HCT116 (cell line): ENCODE data around the gene RALGPS1. TPM values are rescaled to one million over a fixed set of nuclear protein-coding genes. Genes with fewer than 3 reads are reported as not detected.

Experiments used
- ATAC-seq: fragments of 200-7000 bp; cut with Tn5 transposase; 2 replicates; pipeline ENCODE4 v1.9.1; 2020; ENCODE audit warnings: mild to moderate bottlenecking, moderate library complexity
- BruUV-seq: library from RNA; stranded (reverse); fragments of 400-500 nt; replicated peaks from 2 replicates; lab custom pipeline; 2021; lab: Mats Ljungman, UMichigan
- CTCF ChIA-PET: fragments of 300-600 bp; sonication (Branson Sonifier 250); formaldehyde crosslinking; loops from one replicate; lab custom pipeline; 2021; ENCODE audit warnings: antibody characterized with exemption; lab: Charles Lee
- POLR2A ChIA-PET: fragments of 300-600, 350-600 bp; sonication (Branson Sonifier 250); formaldehyde crosslinking; loops from one replicate; lab custom pipeline; 2021; ENCODE audit warnings: antibody characterized with exemption; lab: Charles Lee
- RAD21 ChIA-PET, 2 experiments: fragments of 300-600 bp; sonication (Branson Sonifier 250); formaldehyde crosslinking; loops; one replicate each; lab custom pipeline; 2023; ENCODE audit warnings: low total read pairs in 2 of 2; ENCODE audit not compliant: uncharacterized antibody in 2 of 2, unreplicated experiment in 2 of 2, low non-redundant PET in 1 of 2; lab: Charles Lee
- DNase-seq: peaks from one replicate; pipeline ENCODE4 v3.0.0-alpha.2; 2010; ENCODE audit warnings: low read depth, low spot score
- H2AFZ ChIP-seq: fragments of 200-600 bp; shearing (Covaris generic), sonication (generic); 2 replicates; pipeline ENCODE4 v1.6.1; 2017; ENCODE audit warnings: low read depth, mixed run types, mixed read lengths, antibody characterized with exemption, low read length; ENCODE audit not compliant: poor library complexity, severe bottlenecking
- H3K27ac ChIP-seq: 2 replicates; pipeline ENCODE4 v1.5.1; 2012; ENCODE audit warnings: low read depth, low read length
- H3K27me3 ChIP-seq: fragments of 200-600 bp; sonication (generic); 2 replicates; pipeline ENCODE4 v1.6.1; 2016; ENCODE audit warnings: mixed run types, low read length, mixed read lengths; ENCODE audit not compliant: insufficient read depth
- H3K36me3 ChIP-seq, 2 experiments: fragments of 200-500 bp in 1 of 2; fragments of 200-600 bp in 1 of 2; sonication (Bioruptor generic) in 1 of 2; sonication (generic) in 1 of 2; 2 replicates each; pipeline versions ENCODE4 v1.5.1 to v1.6.1; 2014 to 2016; ENCODE audit warnings: low read length in 2 of 2, inconsistent platforms in 1 of 2, mixed read lengths in 1 of 2, mixed run types in 1 of 2; ENCODE audit not compliant: insufficient read depth in 2 of 2, control insufficient read depth in 1 of 2
- H3K4me1 ChIP-seq, 2 experiments: fragments of 200-600 bp in 1 of 2; sonication (generic) in 1 of 2; 2 replicates each; pipeline versions ENCODE4 v1.5.1 to v1.6.1; 2012 to 2017; ENCODE audit warnings: low read length in 2 of 2, inconsistent platforms in 1 of 2, mild to moderate bottlenecking in 1 of 2, mixed read lengths in 1 of 2, mixed run types in 1 of 2, moderate library complexity in 1 of 2; ENCODE audit not compliant: insufficient read depth in 2 of 2, control insufficient read depth in 1 of 2
- H3K4me2 ChIP-seq: fragments of 200-600 bp; sonication (generic); 2 replicates; pipeline ENCODE4 v1.6.1; 2017; ENCODE audit warnings: mixed run types, low read length, mixed read lengths
- H3K4me3 ChIP-seq, 2 experiments: fragments of 200-600 bp in 1 of 2; sonication (generic) in 1 of 2; replicated peaks in 1 of 2; 2 replicates each; pipeline ENCODE4 v1.5.1; 2011 to 2016; ENCODE audit warnings: low read length in 2 of 2, control low read depth in 1 of 2, low read depth in 1 of 2, mild to moderate bottlenecking in 1 of 2, mixed read lengths in 1 of 2, mixed run types in 1 of 2
- H3K79me2 ChIP-seq: fragments of 200-600 bp; sonication (generic); 2 replicates; pipeline ENCODE4 v1.6.1; 2017; ENCODE audit warnings: mild to moderate bottlenecking, mixed run types, low read length, moderate library complexity, mixed read lengths; ENCODE audit not compliant: insufficient read depth
- H3K9ac ChIP-seq: fragments of 200-600 bp; sonication (generic); 2 replicates; pipeline ENCODE4 v1.6.1; 2016; ENCODE audit warnings: low read length, mixed read lengths
- H3K9me2 ChIP-seq: fragments of 200-600 bp; sonication (generic), shearing (Covaris generic); 2 replicates; pipeline ENCODE4 v1.6.1; 2017; ENCODE audit warnings: mixed run types, mild to moderate bottlenecking, moderate library complexity; ENCODE audit not compliant: insufficient read depth
- H3K9me3 ChIP-seq, 2 experiments: fragments of 200-500 bp in 1 of 2; fragments of 200-600 bp in 1 of 2; sonication (Bioruptor generic) in 1 of 2; sonication (generic) in 1 of 2; 2 replicates each; pipeline ENCODE4 v1.6.1; 2014 to 2017; ENCODE audit warnings: low read length in 2 of 2, mixed read lengths in 2 of 2, inconsistent platforms in 1 of 2, low read depth in 1 of 2, mild to moderate bottlenecking in 1 of 2, mixed run types in 1 of 2, moderate library complexity in 1 of 2; ENCODE audit not compliant: control insufficient read depth in 1 of 2, insufficient read depth in 1 of 2
- H4K20me1 ChIP-seq: fragments of 200-600 bp; sonication (generic), shearing (Covaris generic); 2 replicates; pipeline ENCODE4 v1.6.1; 2017; ENCODE audit warnings: mixed run types, mild to moderate bottlenecking, moderate library complexity; ENCODE audit not compliant: insufficient read depth
- ATF3 ChIP-seq: IDR thresholded peaks from 2 replicates; pipeline ENCODE4 v1.6.1; 2012
- CBX3 ChIP-seq: IDR thresholded peaks from 2 replicates; pipeline ENCODE4 v1.6.1; 2012; ENCODE audit warnings: low read depth
- CEBPB ChIP-seq: IDR thresholded peaks from 2 replicates; pipeline ENCODE4 v1.6.1; 2012; ENCODE audit warnings: low read depth
- ELF1 ChIP-seq: IDR thresholded peaks from 2 replicates; pipeline ENCODE4 v1.6.1; 2012; ENCODE audit warnings: low read depth, borderline replicate concordance
- EZH2 ChIP-seq: fragments of 200-600 bp; sonication (generic); IDR thresholded peaks from 2 replicates; pipeline ENCODE4 v1.6.1; 2017; ENCODE audit warnings: antibody characterized with exemption, mixed run types
- EZH2phosphoT487 ChIP-seq: fragments of 200-600 bp; IDR thresholded peaks from 2 replicates; pipeline ENCODE4 v1.6.1; 2018; ENCODE audit warnings: antibody characterized with exemption, borderline replicate concordance
- FOSL1 ChIP-seq: IDR thresholded peaks from 2 replicates; pipeline ENCODE4 v1.6.1; 2012; ENCODE audit warnings: low read depth
- POLR2A ChIP-seq: IDR thresholded peaks from 2 replicates; pipeline ENCODE4 v1.7.0; 2011; ENCODE audit warnings: borderline replicate concordance; ENCODE audit not compliant: insufficient read depth, insufficient read length; ENCODE audit errors: extremely low read depth
- POLR2AphosphoS5 ChIP-seq: IDR thresholded peaks from 2 replicates; pipeline ENCODE4 v1.6.1; 2011; ENCODE audit warnings: mild to moderate bottlenecking, low read depth, low read length, moderate library complexity
- RAD21 ChIP-seq: IDR thresholded peaks from 2 replicates; pipeline ENCODE4 v1.6.1; 2012; ENCODE audit warnings: low read depth, mild to moderate bottlenecking
- REST ChIP-seq: IDR thresholded peaks from 2 replicates; pipeline ENCODE4 v1.6.1; 2012; ENCODE audit warnings: low read depth
- SIN3A ChIP-seq: IDR thresholded peaks from 2 replicates; pipeline ENCODE4 v1.6.1; 2012; ENCODE audit warnings: low read depth
- SP1 ChIP-seq: IDR thresholded peaks from 2 replicates; pipeline ENCODE4 v1.6.1; 2012; ENCODE audit warnings: low read depth
- SRF ChIP-seq: IDR thresholded peaks from 2 replicates; pipeline ENCODE4 v1.6.1; 2012; ENCODE audit warnings: low read depth
- TCF7L2 ChIP-seq: IDR thresholded peaks from 2 replicates; pipeline ENCODE4 v1.7.0; 2011; ENCODE audit warnings: borderline replicate concordance, inconsistent platforms; ENCODE audit not compliant: insufficient read depth, insufficient read length; ENCODE audit errors: extremely low read depth
- YY1 ChIP-seq: IDR thresholded peaks from 2 replicates; pipeline ENCODE4 v1.6.1; 2011; ENCODE audit warnings: low read length, low read depth, moderate library complexity, mild to moderate bottlenecking; ENCODE audit not compliant: insufficient replicate concordance; ENCODE audit errors: extremely low read depth
- ZFX ChIP-seq: fragments of 450-650 bp; IDR thresholded peaks from 2 replicates; pipeline ENCODE4 v1.6.1; 2017
- ZNF274 ChIP-seq: fragments of 200-500 bp; sonication (Bioruptor generic); IDR thresholded peaks from 2 replicates; pipeline ENCODE4 v1.6.1; 2014; ENCODE audit warnings: mild to moderate bottlenecking, low read depth, low read length, inconsistent platforms
- intact Hi-C: fragments of 100-400 bp; cut with micrococcal nuclease; formaldehyde crosslinking; loops from 2 replicates; pipeline ENCODE4 v1.10.0; 2022
- total RNA-seq: library from RNA; stranded (reverse); gene quantifications from one replicate; pipeline ENCODE4 v1.2.1, GENCODE V29; 2021; ENCODE audit not compliant: unreplicated experiment

Gene RALGPS1
- total RNA-seq, 1 experiment from 2014 or later: 7.6 TPM

GRCh38 chr9:127248241-127248640 is 333.7 kb downstream of the RALGPS1 start:
- Histone ChIP-seq H3K79me2 (no peaks in the 10 kb centered on the region), H3K4me3 (no peak overlapping the region), H3K4me1 (no peaks in the 10 kb centered on the region), H2AFZ (no peak overlapping the region), H3K9me2 (no peaks in the 10 kb centered on the region), H3K36me3 (peaks cover 0 to 6% of the 10 kb centered on the region in 2 experiments; a peak in 1 of 4 replicates), H3K27me3 (no peaks in the 10 kb centered on the region), H4K20me1 (no peaks in the 10 kb centered on the region), H3K9me3 (no peaks in the 10 kb centered on the region), H3K9ac (no peak overlapping the region), H3K4me2 (no peak overlapping the region), H3K27ac (no peak overlapping the region)
- no peak for DNase-seq
- POLR2A ChIA-PET: no interaction called here
- no TSS peak for BruUV-seq
- TF ChIP-seq SRF (no peak), POLR2A (no peak), SIN3A (no peak), ZNF274 (no peak), EZH2phosphoT487 (no peak), RAD21 (no peak), ZFX (no peak), POLR2AphosphoS5 (no peak), FOSL1 (no peak), ELF1 (no peak), EZH2 (no peak), CBX3 (no peak)
- ATAC-seq: no peak
- CTCF ChIA-PET: no interaction called here
- RAD21 ChIA-PET: no interaction called here
- intact Hi-C loops: no loop called here

GRCh38 chr9:127249877-127250276 is 335.3 kb downstream of the RALGPS1 start:
- no peak overlapping the region for H3K9ac ChIP-seq
- intact Hi-C loops: no loop called here
- no peaks in the 10 kb centered on the region for H3K4me1 ChIP-seq
- no TSS peak for BruUV-seq
- H3K79me2 ChIP-seq: no peaks in the 10 kb centered on the region
- H3K4me2 ChIP-seq: no peak overlapping the region
- no peaks in the 10 kb centered on the region for H4K20me1 ChIP-seq
- H3K27me3 ChIP-seq: no peaks in the 10 kb centered on the region
- RAD21 ChIA-PET: no interaction called here
- H3K4me3 ChIP-seq: no peak overlapping the region
- ATAC-seq (no peak), DNase-seq (no peak)
- H3K9me2 ChIP-seq: no peaks in the 10 kb centered on the region
- H3K36me3 ChIP-seq: no peaks in the 10 kb centered on the region
- H3K9me3 ChIP-seq: no peaks in the 10 kb centered on the region
- H3K27ac ChIP-seq: no peak overlapping the region
- CTCF ChIA-PET: no interaction called here
- POLR2A ChIA-PET: no interaction called here
- no peak overlapping the region for H2AFZ ChIP-seq
- TF ChIP-seq EZH2phosphoT487 (no peak), SRF (no peak), SIN3A (no peak), YY1 (no peak), POLR2A (no peak), CEBPB (no peak), POLR2AphosphoS5 (no peak), FOSL1 (no peak), ELF1 (no peak), ATF3 (no peak), ZNF274 (no peak), SP1 (no peak), EZH2 (no peak), TCF7L2 (no peak), REST (no peak)
